SK-N-SH (cell line): ENCODE measurements around the gene SEMA4G. TPM values are rescaled to one million over a fixed set of nuclear protein-coding genes. Genes with fewer than 3 reads are reported as not detected.

ENCODE experiments used
- CHD2 ChIP-seq: fragments of 150-350 bp; IDR thresholded peaks from 2 replicates; pipeline ENCODE4 v1.6.1; 2018; ENCODE audit warnings: low read length; ENCODE audit not compliant: partially characterized antibody
- ELF1 ChIP-seq: IDR thresholded peaks from 2 replicates; pipeline ENCODE4 v1.4.0; 2012
- FOXM1 ChIP-seq: IDR thresholded peaks from 2 replicates; pipeline ENCODE4 v1.4.0; 2012; ENCODE audit warnings: low read depth, mild to moderate bottlenecking
- GABPA ChIP-seq: IDR thresholded peaks from 2 replicates; pipeline ENCODE4 v1.4.0; 2012; ENCODE audit warnings: low read depth, mild to moderate bottlenecking
- GATA2 ChIP-seq: sonication (generic); formaldehyde crosslinking; IDR thresholded peaks from 2 replicates; pipeline ENCODE4 v1.5.0; 2020; ENCODE audit warnings: mild to moderate bottlenecking, missing genetic modification reagents
- JUND ChIP-seq: IDR thresholded peaks from 2 replicates; pipeline ENCODE4 v1.4.0; 2012
- MEF2A ChIP-seq: IDR thresholded peaks from 2 replicates; pipeline ENCODE4 v1.4.0; 2012; ENCODE audit warnings: low read depth, borderline replicate concordance
- MXI1 ChIP-seq: IDR thresholded peaks from 2 replicates; pipeline ENCODE4 v1.6.1; 2012; ENCODE audit warnings: mild to moderate bottlenecking, low read depth, low read length, improper control_type of control experiment
- NFIC ChIP-seq: IDR thresholded peaks from 2 replicates; pipeline ENCODE4 v1.4.0; 2012; ENCODE audit warnings: borderline replicate concordance
- NRF1 ChIP-seq: IDR thresholded peaks from 2 replicates; pipeline ENCODE4 v1.6.1; 2012; ENCODE audit warnings: low read depth, mild to moderate bottlenecking, low read length
- POLR2AphosphoS5 ChIP-seq: IDR thresholded peaks from 2 replicates; pipeline ENCODE4 v1.6.1; 2012; ENCODE audit warnings: low read depth, low read length
- RAD21 ChIP-seq: IDR thresholded peaks from 2 replicates; pipeline ENCODE4 v1.6.1; 2012; ENCODE audit warnings: mild to moderate bottlenecking, low read length
- RCOR1 ChIP-seq: fragments of 150-350 bp; IDR thresholded peaks from 2 replicates; pipeline ENCODE4 v1.6.1; 2017; ENCODE audit warnings: antibody characterized with exemption, low read length
- RFX5 ChIP-seq: IDR thresholded peaks from 2 replicates; pipeline ENCODE4 v1.6.1; 2012; ENCODE audit warnings: mild to moderate bottlenecking, improper control_type of control experiment, low read length
- RXRA ChIP-seq: IDR thresholded peaks from 2 replicates; pipeline ENCODE4 v1.4.0; 2012; ENCODE audit warnings: low read depth, mild to moderate bottlenecking, borderline replicate concordance
- SMC3 ChIP-seq: IDR thresholded peaks from 2 replicates; pipeline ENCODE4 v1.6.1; 2012; ENCODE audit warnings: low read depth, low read length, improper control_type of control experiment
- TAF1 ChIP-seq: IDR thresholded peaks from 2 replicates; pipeline ENCODE4 v1.6.1; 2012; ENCODE audit warnings: low read depth, mild to moderate bottlenecking, low read length, moderate library complexity, borderline replicate concordance
- TEAD4 ChIP-seq: IDR thresholded peaks from 2 replicates; pipeline ENCODE4 v1.4.0; 2012; ENCODE audit warnings: mild to moderate bottlenecking, borderline replicate concordance; ENCODE audit not compliant: insufficient read depth
- YY1 ChIP-seq: IDR thresholded peaks from 2 replicates; pipeline ENCODE4 v1.4.0; 2012; ENCODE audit warnings: low read depth, mild to moderate bottlenecking
- polyA plus RNA-seq, 3 experiments: library from polyadenylated mRNA; depleted of rRNA; stranded (reverse); fragments of >200 nt; gene quantifications; 2 replicates each; pipeline ENCODE4 v1.2.3, GENCODE V29; 2012
- TF ChIP-seq, protein P1 (sequence below): IDR thresholded peaks from 2 replicates; pipeline ENCODE4 v1.4.0; 2012; ENCODE audit warnings: low read depth, borderline replicate concordance
- TF ChIP-seq, protein P2 (sequence below): fragments of 150-350 bp; IDR thresholded peaks from 2 replicates; pipeline ENCODE4 v1.6.1; 2016; ENCODE audit warnings: mild to moderate bottlenecking, low read depth, low read length
- TF ChIP-seq, protein P3 (sequence below): fragments of 200-600 bp; sonication (generic); IDR thresholded peaks from 2 replicates; pipeline ENCODE4 v1.6.1; 2017; ENCODE audit warnings: antibody characterized with exemption, mild to moderate bottlenecking, moderate library complexity

The SEMA4G gene
- polyA plus RNA-seq, 1 of the 3 experiments (the other 2 are of a cell fraction) = 16.2 TPM

DNA sequence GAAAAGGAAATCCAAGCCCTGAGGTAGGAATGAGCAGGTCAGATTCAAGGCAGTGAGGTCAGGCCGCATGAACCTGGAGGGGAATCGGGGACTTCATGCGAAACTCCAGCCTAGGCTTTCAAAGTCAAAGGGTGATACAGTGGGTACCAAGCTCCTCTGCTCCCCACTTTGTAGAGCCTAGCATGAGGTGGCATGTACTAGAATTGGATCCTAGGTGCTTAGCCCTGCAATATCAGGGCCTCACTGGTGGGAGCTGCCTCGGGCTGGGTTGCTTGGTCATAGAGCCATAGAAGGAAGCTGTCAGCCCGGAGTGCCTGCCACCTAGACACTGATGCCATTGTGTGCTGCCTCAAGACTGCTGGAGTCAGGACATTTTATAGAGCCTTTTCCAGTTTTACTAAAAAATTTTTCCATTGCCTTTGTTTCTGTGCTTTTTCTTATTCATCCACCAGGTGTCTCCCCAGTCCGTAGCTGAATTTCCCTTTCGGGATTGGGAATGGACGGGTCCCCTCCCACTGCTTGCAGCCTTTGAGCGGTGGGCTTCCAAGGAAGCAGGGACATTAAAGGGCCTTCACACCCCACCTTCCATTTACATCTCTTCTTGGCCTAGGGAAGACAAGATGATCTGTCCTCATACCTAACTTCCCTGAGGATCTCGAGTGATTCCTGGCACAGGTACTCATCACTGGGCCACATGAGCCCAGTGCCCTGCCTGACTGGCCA is 24.8 kb downstream of the SEMA4G start (continued):
- TF ChIP-seq, protein P1, sequence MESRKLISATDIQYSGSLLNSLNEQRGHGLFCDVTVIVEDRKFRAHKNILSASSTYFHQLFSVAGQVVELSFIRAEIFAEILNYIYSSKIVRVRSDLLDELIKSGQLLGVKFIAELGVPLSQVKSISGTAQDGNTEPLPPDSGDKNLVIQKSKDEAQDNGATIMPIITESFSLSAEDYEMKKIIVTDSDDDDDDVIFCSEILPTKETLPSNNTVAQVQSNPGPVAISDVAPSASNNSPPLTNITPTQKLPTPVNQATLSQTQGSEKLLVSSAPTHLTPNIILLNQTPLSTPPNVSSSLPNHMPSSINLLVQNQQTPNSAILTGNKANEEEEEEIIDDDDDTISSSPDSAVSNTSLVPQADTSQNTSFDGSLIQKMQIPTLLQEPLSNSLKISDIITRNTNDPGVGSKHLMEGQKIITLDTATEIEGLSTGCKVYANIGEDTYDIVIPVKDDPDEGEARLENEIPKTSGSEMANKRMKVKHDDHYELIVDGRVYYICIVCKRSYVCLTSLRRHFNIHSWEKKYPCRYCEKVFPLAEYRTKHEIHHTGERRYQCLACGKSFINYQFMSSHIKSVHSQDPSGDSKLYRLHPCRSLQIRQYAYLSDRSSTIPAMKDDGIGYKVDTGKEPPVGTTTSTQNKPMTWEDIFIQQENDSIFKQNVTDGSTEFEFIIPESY = no peak
- TF ChIP-seq FOXM1 (no peak), TEAD4 (no peak), NFIC (no peak), RFX5 (no peak), TAF1 (no peak), JUND (no peak), GABPA (no peak), YY1 (no peak), MEF2A (no peak), POLR2AphosphoS5 (peak; percentile 11; the same call in 1 of the 2 replicates), SMC3 (peak; percentile 78), CHD2 (no peak), ELF1 (no peak), GATA2 (CRISPR knock-in tag) (no peak), RXRA (no peak), RCOR1 (no peak), NRF1 (no peak), MXI1 (no peak), RAD21 (peak; percentile 77)
- TF ChIP-seq, protein P2, sequence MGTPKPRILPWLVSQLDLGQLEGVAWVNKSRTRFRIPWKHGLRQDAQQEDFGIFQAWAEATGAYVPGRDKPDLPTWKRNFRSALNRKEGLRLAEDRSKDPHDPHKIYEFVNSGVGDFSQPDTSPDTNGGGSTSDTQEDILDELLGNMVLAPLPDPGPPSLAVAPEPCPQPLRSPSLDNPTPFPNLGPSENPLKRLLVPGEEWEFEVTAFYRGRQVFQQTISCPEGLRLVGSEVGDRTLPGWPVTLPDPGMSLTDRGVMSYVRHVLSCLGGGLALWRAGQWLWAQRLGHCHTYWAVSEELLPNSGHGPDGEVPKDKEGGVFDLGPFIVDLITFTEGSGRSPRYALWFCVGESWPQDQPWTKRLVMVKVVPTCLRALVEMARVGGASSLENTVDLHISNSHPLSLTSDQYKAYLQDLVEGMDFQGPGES = no peak
- TF ChIP-seq, protein P3, sequence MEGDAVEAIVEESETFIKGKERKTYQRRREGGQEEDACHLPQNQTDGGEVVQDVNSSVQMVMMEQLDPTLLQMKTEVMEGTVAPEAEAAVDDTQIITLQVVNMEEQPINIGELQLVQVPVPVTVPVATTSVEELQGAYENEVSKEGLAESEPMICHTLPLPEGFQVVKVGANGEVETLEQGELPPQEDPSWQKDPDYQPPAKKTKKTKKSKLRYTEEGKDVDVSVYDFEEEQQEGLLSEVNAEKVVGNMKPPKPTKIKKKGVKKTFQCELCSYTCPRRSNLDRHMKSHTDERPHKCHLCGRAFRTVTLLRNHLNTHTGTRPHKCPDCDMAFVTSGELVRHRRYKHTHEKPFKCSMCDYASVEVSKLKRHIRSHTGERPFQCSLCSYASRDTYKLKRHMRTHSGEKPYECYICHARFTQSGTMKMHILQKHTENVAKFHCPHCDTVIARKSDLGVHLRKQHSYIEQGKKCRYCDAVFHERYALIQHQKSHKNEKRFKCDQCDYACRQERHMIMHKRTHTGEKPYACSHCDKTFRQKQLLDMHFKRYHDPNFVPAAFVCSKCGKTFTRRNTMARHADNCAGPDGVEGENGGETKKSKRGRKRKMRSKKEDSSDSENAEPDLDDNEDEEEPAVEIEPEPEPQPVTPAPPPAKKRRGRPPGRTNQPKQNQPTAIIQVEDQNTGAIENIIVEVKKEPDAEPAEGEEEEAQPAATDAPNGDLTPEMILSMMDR = peak; percentile 77
